ENCODE results near the gene APOF.
A peak's percentile ranks its signal among the peaks of the same experiment; 100 is the strongest.

The APOF gene

GRCh38 chr12:56377989-56378316 lies 15.3 kb upstream of the APOF start:
- Histone ChIP-seq H3K4ac (ENCODE audit: low read depth in 1 of 2, low read length in 2 of 2) (no peak overlapping the region), H3K4me1 (ENCODE audit: control insufficient read depth, insufficient read depth, low read depth, low read length) (peaks cover 9% of the 10 kb centered on the region), H2BK12ac (ENCODE audit: low read length in 2 of 2) (no peak overlapping the region), H4K91ac (ENCODE audit: low read length) (no peak overlapping the region), H4K8ac (ENCODE audit: low read length) (no peak overlapping the region), H2BK5ac (ENCODE audit: low read depth, low read length, poor library complexity, severe bottlenecking) (no peak overlapping the region), H2BK15ac (ENCODE audit: low read depth, poor library complexity, severe bottlenecking) (no peak overlapping the region), H3K79me1 (replicated peaks; ENCODE audit: low read length, poor library complexity, severe bottlenecking) (no peaks in the 10 kb centered on the region), H3K18ac (ENCODE audit: low read depth in 1 of 2, low read length in 2 of 2) (no peak overlapping the region), H3K27me3 (ENCODE audit: control insufficient read depth in 1 of 2, insufficient read depth in 1 of 2, low read length in 2 of 2) (peaks cover 0 to 5% of the 10 kb centered on the region in 2 experiments), H3K4me3 (ENCODE audit: insufficient read depth in 1 of 2, low read depth in 1 of 2, low read length in 2 of 2) (no peak overlapping the region), H3K4me2 (ENCODE audit: low read length, poor library complexity, severe bottlenecking) (no peak overlapping the region), H3K14ac (ENCODE audit: low read length in 2 of 2) (no peak overlapping the region), H2AFZ (ENCODE audit: low read depth, low read length) (no peak overlapping the region), H3K36me3 (ENCODE audit: control insufficient read depth in 1 of 2, insufficient read depth in 2 of 2, low read depth in 1 of 2, low read length in 2 of 2) (no peaks in the 10 kb centered on the region), H3K23ac (ENCODE audit: low read length in 2 of 2) (no peak overlapping the region), H2AK5ac (ENCODE audit: low read length, severe bottlenecking) (no peak overlapping the region), H2BK120ac (ENCODE audit: low read depth, low read length) (no peak overlapping the region), H3K9ac (ENCODE audit: low read length) (no peak overlapping the region), H3K9me3 (ENCODE audit: control insufficient read depth, low read length) (no peaks in the 10 kb centered on the region), H3K27ac (ENCODE audit: low read length, poor library complexity, severe bottlenecking) (no peak overlapping the region)
- no CpG with 5 or more reads among the region's 1 CpG for WGBS
- no peak for DNase-seq

- DNase-seq, result peak; percentile 21
- H3K4ac ChIP-seq (ENCODE audit: low read depth in 1 of 2, low read length in 2 of 2), result no peak overlapping the region
- WGBS, result 91% methylated on average over 3 of the region's 4 CpGs
- H3K23ac ChIP-seq (ENCODE audit: low read length in 2 of 2), result no peak overlapping the region
- no peak overlapping the region for H2AK5ac ChIP-seq (ENCODE audit: low read length, severe bottlenecking)
- no peak overlapping the region for H2BK15ac ChIP-seq (ENCODE audit: low read depth, poor library complexity, severe bottlenecking)
- H3K14ac ChIP-seq (ENCODE audit: low read length in 2 of 2), result no peak overlapping the region
- no peak overlapping the region for H3K4me3 ChIP-seq (ENCODE audit: insufficient read depth in 1 of 2, low read depth in 1 of 2, low read length in 2 of 2)
- no peak overlapping the region for H2AFZ ChIP-seq (ENCODE audit: low read depth, low read length)
- H3K27ac ChIP-seq (ENCODE audit: low read length, poor library complexity, severe bottlenecking), result no peak overlapping the region
- peaks cover 0 to 4% of the 10 kb centered on the region in 2 experiments for H3K27me3 ChIP-seq (ENCODE audit: control insufficient read depth in 1 of 2, insufficient read depth in 1 of 2, low read length in 2 of 2)
- H3K4me2 ChIP-seq (ENCODE audit: low read length, poor library complexity, severe bottlenecking), result no peak overlapping the region
- H4K8ac ChIP-seq (ENCODE audit: low read length), result no peak overlapping the region
- H4K91ac ChIP-seq (ENCODE audit: low read length), result no peak overlapping the region
- H3K18ac ChIP-seq (ENCODE audit: low read depth in 1 of 2, low read length in 2 of 2), result no peak overlapping the region
- no peak overlapping the region for H2BK12ac ChIP-seq (ENCODE audit: low read length in 2 of 2)
- peaks cover 9% of the 10 kb centered on the region for H3K4me1 ChIP-seq (ENCODE audit: control insufficient read depth, insufficient read depth, low read depth, low read length)
- H3K36me3 ChIP-seq (ENCODE audit: control insufficient read depth in 1 of 2, insufficient read depth in 2 of 2, low read depth in 1 of 2, low read length in 2 of 2), result no peaks in the 10 kb centered on the region
- H2BK5ac ChIP-seq (ENCODE audit: low read depth, low read length, poor library complexity, severe bottlenecking), result no peak overlapping the region
- H3K79me1 ChIP-seq (replicated peaks; ENCODE audit: low read length, poor library complexity, severe bottlenecking), result no peaks in the 10 kb centered on the region
- H3K9me3 ChIP-seq (ENCODE audit: control insufficient read depth, low read length), result no peaks in the 10 kb centered on the region
- no peak overlapping the region for H2BK120ac ChIP-seq (ENCODE audit: low read depth, low read length)
- H3K9ac ChIP-seq (ENCODE audit: low read length), result no peak overlapping the region
These were observed 14.8 kb upstream of the APOF start for GRCh38 chr12:56377310-56377988.

- H2BK15ac ChIP-seq (ENCODE audit: low read depth, poor library complexity, severe bottlenecking), result no peak overlapping the region
- H4K91ac ChIP-seq (ENCODE audit: low read length), result no peak overlapping the region
- no peak overlapping the region for H2BK120ac ChIP-seq (ENCODE audit: low read depth, low read length)
- no peaks in the 10 kb centered on the region for H3K79me1 ChIP-seq (replicated peaks; ENCODE audit: low read length, poor library complexity, severe bottlenecking)
- H3K27me3 ChIP-seq (ENCODE audit: control insufficient read depth in 1 of 2, insufficient read depth in 1 of 2, low read length in 2 of 2), result peaks cover 0 to 4% of the 10 kb centered on the region in 2 experiments
- DNase-seq, result no peak
- H3K14ac ChIP-seq (ENCODE audit: low read length in 2 of 2), result no peak overlapping the region
- H3K9ac ChIP-seq (ENCODE audit: low read length), result no peak overlapping the region
- 89% methylated on average over 11 of the region's 11 CpGs for WGBS
- H2AFZ ChIP-seq (ENCODE audit: low read depth, low read length), result no peak overlapping the region
- peaks cover 9% of the 10 kb centered on the region for H3K4me1 ChIP-seq (ENCODE audit: control insufficient read depth, insufficient read depth, low read depth, low read length)
- H3K4me2 ChIP-seq (ENCODE audit: low read length, poor library complexity, severe bottlenecking), result no peak overlapping the region
- H3K27ac ChIP-seq (ENCODE audit: low read length, poor library complexity, severe bottlenecking), result peak overlapping the region; percentile 40
- no peak overlapping the region for H3K18ac ChIP-seq (ENCODE audit: low read depth in 1 of 2, low read length in 2 of 2)
- H2AK5ac ChIP-seq (ENCODE audit: low read length, severe bottlenecking), result no peak overlapping the region
- no peak overlapping the region for H2BK5ac ChIP-seq (ENCODE audit: low read depth, low read length, poor library complexity, severe bottlenecking)
- no peaks in the 10 kb centered on the region for H3K9me3 ChIP-seq (ENCODE audit: control insufficient read depth, low read length)
- no peak overlapping the region for H3K4ac ChIP-seq (ENCODE audit: low read depth in 1 of 2, low read length in 2 of 2)
- H3K23ac ChIP-seq (ENCODE audit: low read length in 2 of 2), result no peak overlapping the region
- no peaks in the 10 kb centered on the region for H3K36me3 ChIP-seq (ENCODE audit: control insufficient read depth in 1 of 2, insufficient read depth in 2 of 2, low read depth in 1 of 2, low read length in 2 of 2)
- H2BK12ac ChIP-seq (ENCODE audit: low read length in 2 of 2), result no peak overlapping the region
- no peak overlapping the region for H3K4me3 ChIP-seq (ENCODE audit: insufficient read depth in 1 of 2, low read depth in 1 of 2, low read length in 2 of 2)
- no peak overlapping the region for H4K8ac ChIP-seq (ENCODE audit: low read length)
These were observed 13.2 kb upstream of the APOF start for GRCh38 chr12:56375598-56376434.

- WGBS, result 77% methylated on average over 6 of the region's 7 CpGs
- no peaks in the 10 kb centered on the region for H3K9me3 ChIP-seq (ENCODE audit: control insufficient read depth, low read length)
- no peak overlapping the region for H3K4me3 ChIP-seq (ENCODE audit: insufficient read depth in 1 of 2, low read depth in 1 of 2, low read length in 2 of 2)
These were observed 12.3 kb upstream of the APOF start for GRCh38 chr12:56374726-56375597.

More at GRCh38 chr12:56374726-56375597, 12.3 kb upstream of the APOF start:
- H3K79me1 ChIP-seq (replicated peaks; ENCODE audit: low read length, poor library complexity, severe bottlenecking), result no peaks in the 10 kb centered on the region
- H3K27ac ChIP-seq (ENCODE audit: low read length, poor library complexity, severe bottlenecking), result peak overlapping the region; percentile 5
- no peaks in the 10 kb centered on the region for H3K36me3 ChIP-seq (ENCODE audit: control insufficient read depth in 1 of 2, insufficient read depth in 2 of 2, low read depth in 1 of 2, low read length in 2 of 2)
- no peak overlapping the region for H4K91ac ChIP-seq (ENCODE audit: low read length)
- H2BK12ac ChIP-seq (ENCODE audit: low read length in 2 of 2), result no peak overlapping the region
- no peak overlapping the region for H4K8ac ChIP-seq (ENCODE audit: low read length)
- H3K14ac ChIP-seq (ENCODE audit: low read length in 2 of 2), result no peak overlapping the region
- peaks cover 9% of the 10 kb centered on the region for H3K4me1 ChIP-seq (ENCODE audit: control insufficient read depth, insufficient read depth, low read depth, low read length)
- H2BK15ac ChIP-seq (ENCODE audit: low read depth, poor library complexity, severe bottlenecking), result no peak overlapping the region
- peak; percentile 65 for DNase-seq
- no peak overlapping the region for H3K4me2 ChIP-seq (ENCODE audit: low read length, poor library complexity, severe bottlenecking)
- H2BK120ac ChIP-seq (ENCODE audit: low read depth, low read length), result no peak overlapping the region
- H2AFZ ChIP-seq (ENCODE audit: low read depth, low read length), result no peak overlapping the region
- H3K27me3 ChIP-seq (ENCODE audit: control insufficient read depth in 1 of 2, insufficient read depth in 1 of 2, low read length in 2 of 2), result peaks cover 0 to 4% of the 10 kb centered on the region in 2 experiments
- H2AK5ac ChIP-seq (ENCODE audit: low read length, severe bottlenecking), result no peak overlapping the region
- H2BK5ac ChIP-seq (ENCODE audit: low read depth, low read length, poor library complexity, severe bottlenecking), result no peak overlapping the region
- no peak overlapping the region for H3K4ac ChIP-seq (ENCODE audit: low read depth in 1 of 2, low read length in 2 of 2)
- H3K18ac ChIP-seq (ENCODE audit: low read depth in 1 of 2, low read length in 2 of 2), result no peak overlapping the region
- H3K9ac ChIP-seq (ENCODE audit: low read length), result no peak overlapping the region
- H3K23ac ChIP-seq (ENCODE audit: low read length in 2 of 2), result no peak overlapping the region

Data from mesenchymal stem cell (in vitro differentiated cells and primary cell).